Liver (tissue), 9 donors: ENCODE results near the gene ZBTB25. TPM values are rescaled to one million over a fixed set of nuclear protein-coding genes. Genes with fewer than 3 reads are reported as not detected.

ENCODE experiments used
- DNase-seq: peaks from one replicate; pipeline ENCODE4 v3.0.0-alpha.2; 2017; ENCODE audit warnings: low spot score
- H3K27ac ChIP-seq, 2 donors: one replicate each; pipeline ENCODE4 v1.7.0; 2013; ENCODE audit warnings: inconsistent platforms in 2 of 2, low read length in 2 of 2, control low read depth in 1 of 2, low read depth in 1 of 2, mild to moderate bottlenecking in 1 of 2
- H3K27me3 ChIP-seq, 4 donors: one replicate each; pipeline versions ENCODE4 v1.6.1 to v1.7.0; 2013; ENCODE audit warnings: low read length in 3 of 4, inconsistent platforms in 1 of 4, mild to moderate bottlenecking in 1 of 4, moderate library complexity in 1 of 4; ENCODE audit not compliant: control insufficient read depth in 4 of 4, insufficient read depth in 4 of 4
- H3K36me3 ChIP-seq, 4 donors: one replicate each; pipeline versions ENCODE4 v1.6.1 to v1.7.0; 2013; ENCODE audit warnings: low read length in 3 of 4, mild to moderate bottlenecking in 3 of 4, low read depth in 1 of 4, moderate library complexity in 1 of 4; ENCODE audit not compliant: control insufficient read depth in 4 of 4, insufficient read depth in 3 of 4
- H3K4me1 ChIP-seq, 4 donors: one replicate each; pipeline versions ENCODE4 v1.6.1 to v1.7.0; 2013; ENCODE audit warnings: low read length in 3 of 4, mild to moderate bottlenecking in 3 of 4, moderate library complexity in 1 of 4; ENCODE audit not compliant: control insufficient read depth in 4 of 4, insufficient read depth in 4 of 4
- H3K4me3 ChIP-seq, 3 donors: one replicate each; pipeline versions ENCODE4 v1.6.1 to v1.7.0; 2013; ENCODE audit warnings: low read length in 3 of 3, control low read depth in 1 of 3, low read depth in 1 of 3, mild to moderate bottlenecking in 1 of 3
- H3K9ac ChIP-seq, 2 donors: one replicate each; pipeline ENCODE4 v1.7.0; 2013; ENCODE audit warnings: low read length in 2 of 2, mild to moderate bottlenecking in 2 of 2, moderate library complexity in 2 of 2, control low read depth in 1 of 2, low read depth in 1 of 2
- H3K9me3 ChIP-seq, 4 donors: one replicate each; pipeline versions ENCODE4 v1.6.1 to v1.7.0; 2013; ENCODE audit warnings: low read length in 3 of 4; ENCODE audit not compliant: control insufficient read depth in 4 of 4
- ATF3 ChIP-seq: IDR thresholded peaks from 2 replicates; pipeline ENCODE4 v1.6.1; 2016; ENCODE audit warnings: antibody characterized with exemption
- EGR1 ChIP-seq, 2 donors: IDR thresholded peaks; 2 replicates each; pipeline ENCODE4 v1.6.1; 2016 to 2018; ENCODE audit warnings: antibody characterized with exemption in 2 of 2, low read depth in 2 of 2
- FOXA1 ChIP-seq: IDR thresholded peaks from 2 replicates; pipeline ENCODE4 v1.6.1; 2016; ENCODE audit warnings: antibody characterized with exemption
- FOXA2 ChIP-seq: IDR thresholded peaks from 2 replicates; pipeline ENCODE4 v1.6.1; 2016; ENCODE audit warnings: antibody characterized with exemption
- GABPA ChIP-seq, 2 donors: IDR thresholded peaks in 1 of 2; conservative IDR thresholded peaks in 1 of 2; 2 replicates each; pipeline ENCODE4 v1.6.1; 2016; ENCODE audit warnings: antibody characterized with exemption in 2 of 2, mild to moderate bottlenecking in 1 of 2, moderate library complexity in 1 of 2
- HNF4A ChIP-seq, 2 donors: conservative IDR thresholded peaks; 2 replicates each; pipeline ENCODE4 v1.6.1; 2016; ENCODE audit warnings: antibody characterized with exemption in 2 of 2, mild to moderate bottlenecking in 2 of 2
- HNF4G ChIP-seq: IDR thresholded peaks from 2 replicates; pipeline ENCODE4 v1.6.1; 2016; ENCODE audit warnings: antibody characterized with exemption
- JUND ChIP-seq, 2 donors: IDR thresholded peaks; 2 replicates each; pipeline ENCODE4 v1.6.1; 2016; ENCODE audit warnings: antibody characterized with exemption in 2 of 2
- MAX ChIP-seq: IDR thresholded peaks from 2 replicates; pipeline ENCODE4 v1.6.1; 2016; ENCODE audit warnings: antibody characterized with exemption
- NR2F2 ChIP-seq: IDR thresholded peaks from 2 replicates; pipeline ENCODE4 v1.6.1; 2016; ENCODE audit warnings: antibody characterized with exemption
- REST ChIP-seq: IDR thresholded peaks from 2 replicates; pipeline ENCODE4 v1.6.1; 2016; ENCODE audit warnings: antibody characterized with exemption, mild to moderate bottlenecking
- RXRA ChIP-seq, 2 donors: IDR thresholded peaks; 2 replicates each; pipeline ENCODE4 v1.6.1; 2017 to 2018; ENCODE audit warnings: antibody characterized with exemption in 2 of 2, mild to moderate bottlenecking in 1 of 2
- SP1 ChIP-seq: IDR thresholded peaks from 2 replicates; pipeline ENCODE4 v1.6.1; 2018; ENCODE audit warnings: antibody characterized with exemption, mild to moderate bottlenecking
- TAF1 ChIP-seq: conservative IDR thresholded peaks from 2 replicates; pipeline ENCODE4 v1.6.1; 2016; ENCODE audit warnings: antibody characterized with exemption, mild to moderate bottlenecking
- YY1 ChIP-seq: IDR thresholded peaks from 2 replicates; pipeline ENCODE4 v1.6.1; 2016; ENCODE audit warnings: antibody characterized with exemption, mild to moderate bottlenecking
- ZBTB33 ChIP-seq: IDR thresholded peaks from 2 replicates; pipeline ENCODE4 v1.6.1; 2016; ENCODE audit warnings: antibody characterized with exemption
- WGBS: extraction: QIAGEN DNeasy Blood & Tissue Kit; methylation state at CpG from one replicate; pipeline ENCODE4 v1.1.7; 2013; 5-methylcytosine and 5-hydroxymethylcytosine counted together
- polyA plus RNA-seq, 2 donors: library from polyadenylated mRNA; stranded (reverse) in 1 of 2; unstranded in 1 of 2; fragments of 200-250 nt in 1 of 2; fragments of >200 nt in 1 of 2; fragmentation: Nextera tagmentation in 1 of 2; extraction: Ambion mirVana in 1 of 2; gene quantifications; one replicate each; pipeline versions ENCODE4 v1.2.1 to v1.2.3, GENCODE V29; 2013 to 2015
- total RNA-seq, 2 donors: library from RNA; depleted of rRNA; stranded (reverse); fragments of >200 nt; gene quantifications; one replicate each; pipeline ENCODE4 v1.2.3, GENCODE V29; 2014
- TF ChIP-seq, protein P1 (sequence below): fragments of 150-350 bp; IDR thresholded peaks from 2 replicates; pipeline ENCODE4 v1.5.1; 2017; ENCODE audit warnings: improper control_type of control experiment, low read depth, low read length; ENCODE audit not compliant: missing input control
- donor health status: healthy.
- donor health status: healthy.
- donor health status: healthy.
- donor health status: healthy.
- donor health status: healthy.

ZBTB25 gene
- total and polyA plus RNA-seq, 4 donors = 1.4 to 5.9 (median 3.7) TPM

DNA sequence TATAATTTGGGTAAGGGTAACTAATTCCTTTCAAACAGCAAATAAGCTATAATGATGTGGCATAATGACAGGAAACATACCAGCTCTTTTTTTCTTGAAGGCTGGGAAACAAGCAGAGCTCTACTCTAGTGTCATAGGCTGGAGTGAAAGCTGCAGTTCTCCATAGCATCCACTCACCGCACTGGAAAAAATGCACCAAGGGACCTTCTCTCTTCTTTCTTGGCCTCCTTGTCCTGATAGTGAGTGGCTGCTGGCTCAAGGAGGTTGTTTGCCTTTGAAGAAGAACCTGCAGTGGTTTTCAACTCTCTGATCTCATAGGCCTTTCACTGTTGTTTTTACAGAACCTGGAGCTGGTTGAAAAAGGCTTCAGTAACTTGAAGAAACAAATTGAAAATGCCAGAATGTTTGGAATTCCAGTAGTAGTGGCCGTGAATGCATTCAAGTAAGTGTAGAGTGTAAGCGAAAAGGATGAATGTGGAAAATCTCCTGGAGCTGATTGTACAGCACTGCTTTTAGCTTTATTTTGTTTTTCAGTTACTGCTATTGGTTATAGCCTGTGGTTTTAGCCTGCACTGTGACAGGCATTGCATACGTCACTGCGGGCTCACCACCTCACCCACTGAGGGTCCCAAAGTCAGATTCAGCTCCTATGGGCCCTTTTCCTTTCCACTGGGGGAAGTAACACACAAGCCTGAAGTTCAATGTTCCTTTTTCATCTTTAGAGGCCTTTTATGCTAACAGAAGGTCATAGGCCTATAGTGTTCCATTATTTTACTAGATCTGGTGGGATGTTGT, 55.6 kb downstream of the ZBTB25 start:
- H3K27me3 ChIP-seq = no peaks in the 10 kb centered on the region
- H3K27ac ChIP-seq = no peak overlapping the region
- TF ChIP-seq HNF4A (conservative IDR thresholded peaks at IDR 0.05) = no peak
- no peak for TF ChIP-seq REST
- no peak for TF ChIP-seq YY1
- TF ChIP-seq, protein P1, sequence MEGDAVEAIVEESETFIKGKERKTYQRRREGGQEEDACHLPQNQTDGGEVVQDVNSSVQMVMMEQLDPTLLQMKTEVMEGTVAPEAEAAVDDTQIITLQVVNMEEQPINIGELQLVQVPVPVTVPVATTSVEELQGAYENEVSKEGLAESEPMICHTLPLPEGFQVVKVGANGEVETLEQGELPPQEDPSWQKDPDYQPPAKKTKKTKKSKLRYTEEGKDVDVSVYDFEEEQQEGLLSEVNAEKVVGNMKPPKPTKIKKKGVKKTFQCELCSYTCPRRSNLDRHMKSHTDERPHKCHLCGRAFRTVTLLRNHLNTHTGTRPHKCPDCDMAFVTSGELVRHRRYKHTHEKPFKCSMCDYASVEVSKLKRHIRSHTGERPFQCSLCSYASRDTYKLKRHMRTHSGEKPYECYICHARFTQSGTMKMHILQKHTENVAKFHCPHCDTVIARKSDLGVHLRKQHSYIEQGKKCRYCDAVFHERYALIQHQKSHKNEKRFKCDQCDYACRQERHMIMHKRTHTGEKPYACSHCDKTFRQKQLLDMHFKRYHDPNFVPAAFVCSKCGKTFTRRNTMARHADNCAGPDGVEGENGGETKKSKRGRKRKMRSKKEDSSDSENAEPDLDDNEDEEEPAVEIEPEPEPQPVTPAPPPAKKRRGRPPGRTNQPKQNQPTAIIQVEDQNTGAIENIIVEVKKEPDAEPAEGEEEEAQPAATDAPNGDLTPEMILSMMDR = no peak
- TF ChIP-seq NR2F2 = no peak
- no peak overlapping the region for H3K4me3 ChIP-seq
- H3K36me3 ChIP-seq = peaks cover 15 to 79% (median 67%) of the 10 kb centered on the region in 4 donors
- 96% methylated on average over 5 of the region's 5 CpGs for WGBS
- no peak overlapping the region for H3K9ac ChIP-seq
- DNase-seq = no peak
- no peaks in the 10 kb centered on the region for H3K4me1 ChIP-seq
- no peaks in the 10 kb centered on the region for H3K9me3 ChIP-seq

DNA sequence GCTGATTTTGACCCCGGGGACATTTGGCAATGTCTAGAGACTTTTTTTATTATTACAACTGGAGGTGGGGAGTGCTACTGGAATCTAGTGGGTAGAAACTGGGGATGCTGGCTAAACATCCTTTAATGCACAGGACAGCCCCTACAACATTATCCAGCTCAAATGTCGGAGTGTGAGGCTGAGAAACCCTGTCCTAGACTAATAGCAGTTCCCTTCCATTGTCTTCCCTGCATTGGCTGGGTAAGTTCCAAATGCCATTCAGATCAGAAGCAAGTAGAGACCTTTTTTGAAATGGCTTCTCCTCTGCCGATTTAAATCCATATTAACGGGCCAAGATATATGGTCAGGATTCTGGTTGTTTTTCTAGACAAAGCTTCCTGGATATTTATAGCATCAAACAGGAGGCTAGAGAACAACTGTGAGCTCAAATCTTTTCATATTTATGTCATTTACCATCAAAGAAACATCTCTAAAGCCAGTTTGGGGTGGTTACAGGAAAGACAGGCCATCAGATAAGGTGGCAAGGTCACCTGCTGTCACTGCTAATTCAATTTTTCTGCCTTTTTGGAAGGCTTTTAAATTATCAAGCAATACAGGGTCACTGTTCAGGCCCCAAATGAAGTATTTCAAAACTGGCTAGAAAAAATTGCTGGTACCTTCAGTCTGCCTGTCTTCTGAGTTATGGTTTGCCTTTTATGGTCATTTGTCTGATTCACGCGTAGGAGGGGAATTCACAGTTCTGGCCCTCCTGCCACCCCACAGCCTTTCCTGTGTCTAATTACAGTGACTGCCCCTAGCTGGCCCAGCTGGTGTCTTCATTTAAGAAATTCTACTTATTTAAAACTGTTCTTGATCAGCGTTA, 58.4 kb downstream of the ZBTB25 start:
- Histone ChIP-seq H3K27ac (no peak overlapping the region), H3K9ac (no peak overlapping the region), H3K4me1 (no peaks in the 10 kb centered on the region), H3K36me3 (peaks cover 15 to 84% (median 71%) of the 10 kb centered on the region in 4 donors), H3K27me3 (no peaks in the 10 kb centered on the region), H3K9me3 (no peaks in the 10 kb centered on the region), H3K4me3 (no peak overlapping the region)
- no peak for DNase-seq
- WGBS = 81% methylated on average over 7 of the region's 7 CpGs
- TF ChIP-seq YY1 = no peak
- TF ChIP-seq REST = no peak
- no peak for TF ChIP-seq NR2F2
- TF ChIP-seq HNF4A (conservative IDR thresholded peaks at IDR 0.05) = no peak
- TF ChIP-seq RXRA (IDR thresholded peaks at IDR 0.05) = no peak
- TF ChIP-seq FOXA2 = no peak
- TF ChIP-seq TAF1 = no peak
- no peak for TF ChIP-seq ATF3
- no peak for TF ChIP-seq ZBTB33
- no peak for TF ChIP-seq EGR1 (IDR thresholded peaks at IDR 0.05; ENCODE audit: low read depth in 2 of 2)
- TF ChIP-seq HNF4G = no peak
- no peak for TF ChIP-seq JUND (IDR thresholded peaks at IDR 0.05)
- no peak for TF ChIP-seq GABPA (IDR thresholded peaks at IDR 0.05 in 1 of 2, conservative IDR thresholded peaks at IDR 0.05 in 1 of 2)
- TF ChIP-seq SP1 = no peak
- TF ChIP-seq MAX = no peak
- TF ChIP-seq FOXA1 = no peak
